ENCODE data around the gene REEP1.

- TF ChIP-seq RCOR1 (IDR thresholded peaks at IDR 0.05; ENCODE audit: low read depth, low read length) (no peak), CTCF (IDR thresholded peaks at IDR 0.05) (no peak), MAX (IDR thresholded peaks at IDR 0.05) (no peak), JUNB (IDR thresholded peaks at IDR 0.05) (no peak), GATA3 (IDR thresholded peaks at IDR 0.05; ENCODE audit: borderline replicate concordance) (no peak), CHD2 (IDR thresholded peaks at IDR 0.05; ENCODE audit: low read length, partially characterized antibody) (no peak)
These were observed 108.2 kb downstream of the REEP1 start for GRCh38 chr2:86229221-86229620.
